Osteocyte (in vitro differentiated cells): ENCODE data around the gene SLC43A2. TPM values are rescaled to one million over a fixed set of nuclear protein-coding genes. Genes with fewer than 3 reads are reported as not detected.
A peak's percentile ranks its signal among the peaks of the same experiment; 100 is the strongest.

Experiments used
- DNase-seq: peaks from one replicate; pipeline ENCODE4 v3.0.0; 2021; ENCODE audit warnings: mixed read lengths; ENCODE audit not compliant: unreplicated experiment; ENCODE audit errors: extremely low spot score
- H3K27ac Mint-ChIP-seq: one replicate; pipeline ENCODE4 v1.8.0; 2021; ENCODE audit warnings: mild to moderate bottlenecking, mixed read lengths; ENCODE audit not compliant: unreplicated experiment
- H3K27me3 Mint-ChIP-seq: one replicate; pipeline ENCODE4 v1.8.0; 2021; ENCODE audit warnings: mixed read lengths; ENCODE audit not compliant: unreplicated experiment
- H3K36me3 Mint-ChIP-seq: one replicate; pipeline ENCODE4 v1.8.0; 2021; ENCODE audit warnings: mixed read lengths; ENCODE audit not compliant: unreplicated experiment
- H3K4me1 Mint-ChIP-seq: one replicate; pipeline ENCODE4 v1.8.0; 2021; ENCODE audit warnings: mixed read lengths; ENCODE audit not compliant: unreplicated experiment
- H3K4me3 Mint-ChIP-seq: one replicate; pipeline ENCODE4 v1.8.0; 2021; ENCODE audit warnings: mild to moderate bottlenecking, moderate library complexity, mixed read lengths; ENCODE audit not compliant: unreplicated experiment
- H3K9me3 Mint-ChIP-seq: one replicate; pipeline ENCODE4 v1.8.0; 2021; ENCODE audit warnings: mixed read lengths; ENCODE audit not compliant: unreplicated experiment
- total RNA-seq: library from RNA; stranded (reverse); gene quantifications from 2 replicates; pipeline ENCODE4 v1.2.1, GENCODE V29; 2021
- TF ChIP-seq, protein P1 (sequence below): fragments of 200-600 bp; sonication (generic); IDR thresholded peaks from 2 replicates; pipeline ENCODE4 v1.5.0; 2021; ENCODE audit warnings: antibody characterized with exemption, mild to moderate bottlenecking, moderate library complexity

SLC43A2 gene
- total RNA-seq, 1 donor from 2014 or later, result 7.3 TPM

DNA sequence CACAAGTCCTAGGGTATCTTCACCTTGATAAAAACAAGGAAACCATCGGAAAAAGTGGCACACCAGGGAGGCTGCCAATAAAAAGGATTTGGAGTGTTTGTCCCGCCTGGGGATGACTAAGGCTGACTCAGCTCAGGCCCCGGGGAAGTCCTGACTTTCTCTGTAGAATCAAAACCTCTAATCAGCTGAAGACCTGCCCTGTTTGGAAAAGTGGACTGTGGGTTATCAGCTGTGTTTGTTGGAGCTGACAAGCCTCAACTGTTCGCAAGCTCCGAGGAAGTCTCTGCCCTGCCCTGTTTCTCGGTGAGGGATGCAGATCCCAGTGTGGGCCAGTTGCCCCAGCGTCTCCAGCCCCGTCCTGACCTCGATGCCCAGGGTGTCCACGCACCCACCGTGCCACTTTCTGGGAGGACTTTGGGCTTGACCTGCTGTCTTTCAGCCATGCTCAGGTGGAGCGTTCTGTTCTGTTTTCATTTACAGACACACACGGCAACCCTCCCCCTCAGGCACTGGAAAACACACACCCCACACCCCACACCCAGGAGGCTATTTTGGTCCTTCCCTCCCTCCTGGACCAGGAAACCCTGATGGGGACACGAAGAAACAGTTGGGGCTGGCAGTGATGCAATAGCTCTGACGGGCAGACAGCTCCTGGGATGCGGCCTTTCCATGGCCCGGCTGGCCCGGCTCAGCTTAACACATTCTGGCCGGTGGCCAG, 38.4 kb downstream of the SLC43A2 start:
- TF ChIP-seq, protein P1, sequence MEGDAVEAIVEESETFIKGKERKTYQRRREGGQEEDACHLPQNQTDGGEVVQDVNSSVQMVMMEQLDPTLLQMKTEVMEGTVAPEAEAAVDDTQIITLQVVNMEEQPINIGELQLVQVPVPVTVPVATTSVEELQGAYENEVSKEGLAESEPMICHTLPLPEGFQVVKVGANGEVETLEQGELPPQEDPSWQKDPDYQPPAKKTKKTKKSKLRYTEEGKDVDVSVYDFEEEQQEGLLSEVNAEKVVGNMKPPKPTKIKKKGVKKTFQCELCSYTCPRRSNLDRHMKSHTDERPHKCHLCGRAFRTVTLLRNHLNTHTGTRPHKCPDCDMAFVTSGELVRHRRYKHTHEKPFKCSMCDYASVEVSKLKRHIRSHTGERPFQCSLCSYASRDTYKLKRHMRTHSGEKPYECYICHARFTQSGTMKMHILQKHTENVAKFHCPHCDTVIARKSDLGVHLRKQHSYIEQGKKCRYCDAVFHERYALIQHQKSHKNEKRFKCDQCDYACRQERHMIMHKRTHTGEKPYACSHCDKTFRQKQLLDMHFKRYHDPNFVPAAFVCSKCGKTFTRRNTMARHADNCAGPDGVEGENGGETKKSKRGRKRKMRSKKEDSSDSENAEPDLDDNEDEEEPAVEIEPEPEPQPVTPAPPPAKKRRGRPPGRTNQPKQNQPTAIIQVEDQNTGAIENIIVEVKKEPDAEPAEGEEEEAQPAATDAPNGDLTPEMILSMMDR, result no peak
- Mint-ChIP-seq H3K27ac (peak overlapping the region; percentile 31), H3K27me3 (no peaks in the 10 kb centered on the region), H3K36me3 (no peaks in the 10 kb centered on the region), H3K4me1 (peaks cover 38% of the 10 kb centered on the region), H3K4me3 (no peak overlapping the region), H3K9me3 (no peaks in the 10 kb centered on the region)
- no peak for DNase-seq

DNA sequence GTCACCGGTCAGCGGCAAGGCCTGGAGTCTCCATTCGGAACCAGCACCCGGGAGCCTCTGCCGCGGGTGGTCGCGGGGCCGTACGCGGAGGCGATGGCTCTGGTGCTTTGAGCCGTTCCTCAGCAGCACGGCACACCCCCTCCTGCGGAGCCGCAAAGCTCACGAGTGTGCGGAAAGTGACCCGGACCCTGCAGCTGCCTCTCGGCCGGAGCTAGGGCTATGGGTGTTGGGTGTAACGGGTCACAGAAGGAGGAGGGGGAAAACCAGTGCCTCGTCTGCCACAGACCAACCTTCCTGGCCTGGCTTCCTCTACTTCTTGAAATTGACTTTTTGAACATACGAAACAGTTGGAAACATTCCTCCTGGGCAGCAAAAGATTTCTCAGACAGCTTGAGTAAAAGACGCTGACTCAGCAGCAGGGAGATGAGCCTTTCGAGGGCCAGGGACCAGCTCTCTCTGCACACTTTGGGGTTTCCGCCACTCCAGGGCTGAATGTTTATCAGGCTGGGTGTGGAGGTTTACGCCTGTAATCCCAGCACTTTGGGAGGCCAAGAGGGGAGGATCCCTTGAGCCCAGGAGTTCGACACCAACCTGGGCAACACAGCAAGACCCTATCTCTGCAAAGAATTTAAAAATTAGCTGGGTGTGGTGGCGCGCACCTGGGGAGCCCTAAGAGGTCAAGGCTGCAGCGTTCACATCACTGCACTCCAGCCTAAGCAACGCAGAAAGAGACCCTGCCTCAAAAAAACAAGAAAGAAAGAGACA, 39.6 kb downstream of the SLC43A2 start:
- Mint-ChIP-seq H3K27ac (no peak overlapping the region), H3K4me3 (no peak overlapping the region), H3K9me3 (no peaks in the 10 kb centered on the region), H3K4me1 (peaks cover 38% of the 10 kb centered on the region), H3K36me3 (no peaks in the 10 kb centered on the region), H3K27me3 (no peaks in the 10 kb centered on the region)
- TF ChIP-seq, protein P1, result no peak
- no peak for DNase-seq

DNA sequence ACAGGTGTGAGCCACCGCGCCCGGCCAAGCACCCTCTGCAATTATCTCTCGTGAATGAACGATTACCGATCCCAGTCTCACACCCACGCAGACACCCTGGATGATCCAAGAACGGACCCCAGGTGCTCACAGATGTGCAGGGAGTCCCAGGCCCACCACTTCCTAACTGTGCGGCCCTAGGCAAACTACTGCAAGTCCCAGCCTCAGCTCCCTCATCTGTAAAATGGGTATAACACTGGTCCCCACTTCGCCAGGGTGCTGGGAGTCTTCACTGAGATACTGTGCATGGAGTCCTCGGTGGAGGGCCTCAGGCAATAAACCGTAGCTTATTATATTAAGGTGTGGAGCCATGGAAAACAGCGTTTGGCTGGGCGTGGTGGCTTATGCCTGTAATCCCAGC, 44.5 kb downstream of the SLC43A2 start:
- Mint-ChIP-seq H3K36me3 (no peaks in the 10 kb centered on the region), H3K27me3 (no peaks in the 10 kb centered on the region), H3K4me3 (no peak overlapping the region), H3K27ac (no peak overlapping the region), H3K4me1 (peaks cover 12% of the 10 kb centered on the region), H3K9me3 (no peaks in the 10 kb centered on the region)
- DNase-seq, result no peak
- TF ChIP-seq, protein P1, result no peak

DNA sequence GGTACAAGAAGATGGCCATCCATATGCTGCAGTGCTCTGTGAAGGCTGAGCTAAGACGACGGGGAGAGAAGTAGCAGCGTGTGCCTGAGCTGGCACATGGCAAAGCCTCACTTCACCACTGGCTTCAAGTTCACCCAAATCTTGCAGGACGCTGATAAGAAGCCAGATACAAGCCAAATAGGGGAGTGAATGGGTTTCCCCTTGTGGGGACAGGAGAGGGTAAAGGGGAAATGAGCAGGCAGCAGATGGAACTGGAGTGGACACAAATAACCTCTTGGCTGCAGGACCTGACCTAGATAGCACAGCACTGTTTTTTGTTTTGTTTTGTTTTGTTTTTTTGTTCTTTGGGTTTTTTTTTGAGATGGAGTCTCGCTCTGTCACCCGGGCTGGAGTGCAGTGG, 45.1 kb downstream of the SLC43A2 start:
- TF ChIP-seq, protein P1, result no peak
- no peak overlapping the region for H3K27ac Mint-ChIP-seq
- no peaks in the 10 kb centered on the region for H3K27me3 Mint-ChIP-seq
- H3K9me3 Mint-ChIP-seq, result no peaks in the 10 kb centered on the region
- H3K36me3 Mint-ChIP-seq, result no peaks in the 10 kb centered on the region
- DNase-seq, result no peak
- peaks cover 9% of the 10 kb centered on the region for H3K4me1 Mint-ChIP-seq
- H3K4me3 Mint-ChIP-seq, result no peak overlapping the region

DNA sequence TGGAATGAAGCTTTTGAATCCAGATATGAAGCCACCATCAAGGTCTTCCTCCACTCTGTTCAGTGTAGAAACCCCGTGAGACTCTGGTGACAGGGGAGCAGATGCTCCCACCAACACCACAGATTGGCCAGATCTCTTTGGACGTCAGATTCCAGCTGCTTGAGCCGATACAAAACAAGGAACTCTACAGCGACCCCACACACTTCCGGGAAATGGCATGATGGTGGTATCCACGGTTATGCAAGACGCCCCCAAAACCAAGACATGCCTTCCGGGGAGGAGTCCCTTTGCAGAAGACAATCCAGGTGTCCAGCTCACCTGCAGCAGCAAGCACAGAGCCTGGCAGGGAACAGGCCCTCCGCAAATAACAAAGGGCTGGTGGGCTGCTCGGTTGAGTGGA, 46.3 kb downstream of the SLC43A2 start:
- Mint-ChIP-seq H3K9me3 (no peaks in the 10 kb centered on the region), H3K27ac (no peak overlapping the region), H3K27me3 (no peaks in the 10 kb centered on the region), H3K36me3 (no peaks in the 10 kb centered on the region), H3K4me1 (peaks cover 12% of the 10 kb centered on the region), H3K4me3 (no peak overlapping the region)
- TF ChIP-seq, protein P1, result no peak
- DNase-seq, result no peak
